H9 (cell line): ENCODE data around the gene GJB4. TPM values are rescaled to one million over a fixed set of nuclear protein-coding genes. Genes with fewer than 3 reads are reported as not detected.

ENCODE experiments used
- DNase-seq: peaks from one replicate; pipeline ENCODE4 v3.0.0-alpha.2; 2017
- H2AFZ ChIP-seq: one replicate; pipeline ENCODE4 v1.6.1; 2013; ENCODE audit warnings: mild to moderate bottlenecking, low read length, control low read depth, moderate library complexity
- H2AK5ac ChIP-seq: 2 replicates; pipeline ENCODE4 v1.6.1; 2013; ENCODE audit warnings: low read length, control low read depth, mixed read lengths; ENCODE audit not compliant: insufficient read length
- H2BK120ac ChIP-seq: one replicate; pipeline ENCODE4 v1.6.1; 2013; ENCODE audit warnings: low read depth, mild to moderate bottlenecking, low read length, control low read depth, inconsistent platforms; ENCODE audit not compliant: poor library complexity, severe bottlenecking
- H2BK12ac ChIP-seq: 2 replicates; pipeline ENCODE4 v1.6.1; 2013; ENCODE audit warnings: low read length, control low read depth, mixed read lengths, low read depth; ENCODE audit not compliant: insufficient read length
- H2BK15ac ChIP-seq: 2 replicates; pipeline ENCODE4 v1.6.1; 2013; ENCODE audit warnings: low read depth, low read length, control low read depth
- H2BK20ac ChIP-seq: one replicate; pipeline ENCODE4 v1.6.1; 2013; ENCODE audit warnings: low read depth, mild to moderate bottlenecking, low read length, control low read depth, inconsistent platforms; ENCODE audit not compliant: poor library complexity, severe bottlenecking
- H2BK5ac ChIP-seq: 2 replicates; pipeline ENCODE4 v1.6.1; 2013; ENCODE audit warnings: low read length, control low read depth, mixed read lengths; ENCODE audit not compliant: insufficient read length
- H3K14ac ChIP-seq: 2 replicates; pipeline ENCODE4 v1.6.1; 2013; ENCODE audit warnings: low read length, control low read depth; ENCODE audit not compliant: insufficient read depth
- H3K18ac ChIP-seq: 2 replicates; pipeline ENCODE4 v1.6.1; 2013; ENCODE audit warnings: low read depth, mild to moderate bottlenecking, mixed read lengths, low read length, control low read depth; ENCODE audit not compliant: insufficient read length
- H3K23ac ChIP-seq: 2 replicates; pipeline ENCODE4 v1.6.1; 2013; ENCODE audit warnings: low read length, control low read depth, mixed read lengths, low read depth; ENCODE audit not compliant: insufficient read length
- H3K23me2 ChIP-seq: 2 replicates; pipeline ENCODE4 v1.6.1; 2013; ENCODE audit warnings: low read depth, mild to moderate bottlenecking, mixed read lengths, low read length, control low read depth; ENCODE audit not compliant: insufficient read length, poor library complexity, severe bottlenecking
- H3K27ac ChIP-seq: 2 replicates; pipeline ENCODE4 v1.5.1; 2013; ENCODE audit warnings: low read length, control low read depth, mixed read lengths, low read depth; ENCODE audit not compliant: insufficient read length
- H3K27me3 ChIP-seq: 2 replicates; pipeline ENCODE4 v1.6.1; 2013; ENCODE audit warnings: low read length, control low read depth, inconsistent platforms; ENCODE audit not compliant: insufficient read depth
- H3K4ac ChIP-seq: 2 replicates; pipeline ENCODE4 v1.6.1; 2013; ENCODE audit warnings: low read depth, mild to moderate bottlenecking, control low read depth, inconsistent platforms, low read length, moderate library complexity
- H3K4me1 ChIP-seq: 2 replicates; pipeline ENCODE4 v1.6.1; 2013; ENCODE audit warnings: low read length, control low read depth, inconsistent platforms; ENCODE audit not compliant: insufficient read depth
- H3K4me2 ChIP-seq: 2 replicates; pipeline ENCODE4 v1.6.1; 2013; ENCODE audit warnings: low read length, control low read depth, mixed read lengths; ENCODE audit not compliant: insufficient read length, insufficient read depth
- H3K56ac ChIP-seq: 2 replicates; pipeline ENCODE4 v1.6.1; 2013; ENCODE audit warnings: low read depth, mild to moderate bottlenecking, mixed read lengths, low read length, control low read depth; ENCODE audit not compliant: insufficient read length
- H3K79me1 ChIP-seq: 2 replicates; pipeline ENCODE4 v1.6.1; 2013; ENCODE audit warnings: low read depth, mild to moderate bottlenecking, moderate library complexity, low read length, control low read depth, inconsistent platforms; ENCODE audit not compliant: insufficient read depth, poor library complexity, severe bottlenecking
- H3K79me2 ChIP-seq: 2 replicates; pipeline ENCODE4 v1.6.1; 2013; ENCODE audit warnings: low read length, control low read depth, inconsistent platforms; ENCODE audit not compliant: insufficient read depth
- H3K9ac ChIP-seq: 2 replicates; pipeline ENCODE4 v1.6.1; 2013; ENCODE audit warnings: low read length, control low read depth, mixed read lengths; ENCODE audit not compliant: insufficient read length; ENCODE audit errors: extremely low read depth
- H3K9me3 ChIP-seq: one replicate; pipeline ENCODE4 v1.6.1; 2013; ENCODE audit warnings: low read depth, low read length, inconsistent platforms; ENCODE audit not compliant: control insufficient read depth
- H3T11ph ChIP-seq: one replicate; pipeline ENCODE4 v1.6.1; 2013; ENCODE audit warnings: mild to moderate bottlenecking, low read length, control low read depth, inconsistent platforms
- H4K20me1 ChIP-seq: one replicate; pipeline ENCODE4 v1.6.1; 2013; ENCODE audit not compliant: control insufficient read depth, insufficient read length, insufficient read depth
- H4K5ac ChIP-seq: 2 replicates; pipeline ENCODE4 v1.6.1; 2013; ENCODE audit warnings: low read depth, mild to moderate bottlenecking, mixed read lengths, low read length, control low read depth; ENCODE audit not compliant: insufficient read length
- H4K8ac ChIP-seq: replicated peaks from 2 replicates; pipeline ENCODE4 v1.6.1; 2013; ENCODE audit warnings: low read length, control low read depth, mixed read lengths, low read depth; ENCODE audit not compliant: insufficient read length
- H4K91ac ChIP-seq: 2 replicates; pipeline ENCODE4 v1.6.1; 2013; ENCODE audit warnings: low read depth, mild to moderate bottlenecking, moderate library complexity, mixed read lengths, low read length, control low read depth; ENCODE audit not compliant: insufficient read length
- H3K27ac Mint-ChIP-seq, 3 experiments: 2 replicates in 2 of 3; 3 replicates in 1 of 3; pipeline ENCODE4 v1.8.0; 2020 to 2021; ENCODE audit warnings: mixed read lengths in 3 of 3, mild to moderate bottlenecking in 1 of 3, moderate library complexity in 1 of 3
- H3K27me3 Mint-ChIP-seq: 2 replicates; pipeline ENCODE4 v1.8.0; 2021; ENCODE audit warnings: low read depth, mild to moderate bottlenecking, moderate library complexity, mixed read lengths
- H3K36me3 Mint-ChIP-seq, 3 experiments: 2 replicates in 2 of 3; 3 replicates in 1 of 3; pipeline ENCODE4 v1.8.0; 2020 to 2021; ENCODE audit warnings: low read depth in 3 of 3, mixed read lengths in 3 of 3; ENCODE audit not compliant: insufficient read depth in 1 of 3
- H3K4me1 Mint-ChIP-seq, 2 experiments: 2 replicates each; pipeline ENCODE4 v1.8.0; 2020; ENCODE audit warnings: mixed read lengths in 2 of 2
- H3K4me3 Mint-ChIP-seq, 2 experiments: 2 replicates in 1 of 2; 3 replicates in 1 of 2; pipeline ENCODE4 v1.8.0; 2020 to 2021; ENCODE audit warnings: mild to moderate bottlenecking in 2 of 2, mixed read lengths in 2 of 2, moderate library complexity in 1 of 2
- H3K9me3 Mint-ChIP-seq, 2 experiments: 2 replicates in 1 of 2; 3 replicates in 1 of 2; pipeline ENCODE4 v1.8.0; 2020; ENCODE audit warnings: mild to moderate bottlenecking in 2 of 2, mixed read lengths in 2 of 2, moderate library complexity in 1 of 2
- WGBS: extraction: QIAGEN DNeasy Blood & Tissue Kit; methylation state at CpG from one replicate; pipeline ENCODE4 v1.1.7; 2013; ENCODE audit warnings: missing lambda C conversion rate, low lambda C conversion rate, mixed read lengths; ENCODE audit not compliant: insufficient read length; ENCODE audit errors: extremely low coverage; 5-methylcytosine and 5-hydroxymethylcytosine counted together
- total RNA-seq: library from RNA; stranded (reverse); gene quantifications from 2 replicates; pipeline ENCODE4 v1.2.1, GENCODE V29; 2021
- TF ChIP-seq, protein P1 (sequence below): fragments of 200-600 bp; sonication (generic); conservative IDR thresholded peaks from 3 replicates; pipeline ENCODE4 v1.8.0; 2021; ENCODE audit warnings: antibody characterized with exemption, mild to moderate bottlenecking

GJB4 gene
- total RNA-seq, 1 experiment from 2014 or later, result not detected

DNA sequence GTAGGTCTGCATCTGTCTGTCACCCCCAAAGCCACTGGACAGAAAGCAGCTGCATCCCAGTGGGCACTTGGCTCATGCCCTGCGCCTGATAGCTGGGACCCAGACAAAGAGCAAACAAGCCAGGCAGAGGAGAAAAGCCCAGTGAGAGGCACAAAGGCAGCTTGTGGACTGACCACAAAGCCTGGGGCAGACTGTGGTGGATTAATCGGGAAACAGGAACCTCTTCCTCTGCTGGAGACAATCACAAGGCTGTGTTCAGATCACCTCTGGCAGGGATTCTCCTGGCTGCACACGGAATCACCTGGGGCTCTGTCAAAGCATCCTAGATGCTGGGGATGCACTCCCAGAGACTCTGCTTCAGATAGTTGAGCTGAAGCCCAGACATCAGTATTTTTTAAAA lies 19.9 kb upstream of the GJB4 start:
- H3K27ac ChIP-seq, result no peak overlapping the region
- no peak overlapping the region for H2AFZ ChIP-seq
- H3K27me3 Mint-ChIP-seq, result peaks cover 25% of the 10 kb centered on the region
- WGBS, result no CpG with 5 or more reads among the region's 3 CpGs
- H4K8ac ChIP-seq, result no peak overlapping the region
- H3K9me3 ChIP-seq, result no peaks in the 10 kb centered on the region
- H2BK5ac ChIP-seq, result no peak overlapping the region
- H2BK120ac ChIP-seq, result no peak overlapping the region
- H2BK20ac ChIP-seq, result no peak overlapping the region
- no peak overlapping the region for H3K14ac ChIP-seq
- no peak overlapping the region for H3K4me2 ChIP-seq
- no peaks in the 10 kb centered on the region for H4K20me1 ChIP-seq
- no peaks in the 10 kb centered on the region for H3K36me3 Mint-ChIP-seq
- H3K23me2 ChIP-seq, result no peaks in the 10 kb centered on the region
- no peak overlapping the region for H2BK15ac ChIP-seq
- no peaks in the 10 kb centered on the region for H3K9me3 Mint-ChIP-seq
- TF ChIP-seq, protein P1, sequence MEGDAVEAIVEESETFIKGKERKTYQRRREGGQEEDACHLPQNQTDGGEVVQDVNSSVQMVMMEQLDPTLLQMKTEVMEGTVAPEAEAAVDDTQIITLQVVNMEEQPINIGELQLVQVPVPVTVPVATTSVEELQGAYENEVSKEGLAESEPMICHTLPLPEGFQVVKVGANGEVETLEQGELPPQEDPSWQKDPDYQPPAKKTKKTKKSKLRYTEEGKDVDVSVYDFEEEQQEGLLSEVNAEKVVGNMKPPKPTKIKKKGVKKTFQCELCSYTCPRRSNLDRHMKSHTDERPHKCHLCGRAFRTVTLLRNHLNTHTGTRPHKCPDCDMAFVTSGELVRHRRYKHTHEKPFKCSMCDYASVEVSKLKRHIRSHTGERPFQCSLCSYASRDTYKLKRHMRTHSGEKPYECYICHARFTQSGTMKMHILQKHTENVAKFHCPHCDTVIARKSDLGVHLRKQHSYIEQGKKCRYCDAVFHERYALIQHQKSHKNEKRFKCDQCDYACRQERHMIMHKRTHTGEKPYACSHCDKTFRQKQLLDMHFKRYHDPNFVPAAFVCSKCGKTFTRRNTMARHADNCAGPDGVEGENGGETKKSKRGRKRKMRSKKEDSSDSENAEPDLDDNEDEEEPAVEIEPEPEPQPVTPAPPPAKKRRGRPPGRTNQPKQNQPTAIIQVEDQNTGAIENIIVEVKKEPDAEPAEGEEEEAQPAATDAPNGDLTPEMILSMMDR, result no peak
- H3K4me1 Mint-ChIP-seq, result peaks cover 12 to 27% of the 10 kb centered on the region in 2 experiments
- no peak overlapping the region for H3K27ac Mint-ChIP-seq
- H3K79me1 ChIP-seq, result no peaks in the 10 kb centered on the region
- no peak overlapping the region for H3K4ac ChIP-seq
- no peak overlapping the region for H3K18ac ChIP-seq
- H3K56ac ChIP-seq, result no peak overlapping the region
- no peak overlapping the region for H3K23ac ChIP-seq
- H3T11ph ChIP-seq, result no peak overlapping the region
- no peak overlapping the region for H3K9ac ChIP-seq
- no peaks in the 10 kb centered on the region for H3K27me3 ChIP-seq
- H4K5ac ChIP-seq, result no peak overlapping the region
- no peak for DNase-seq
- no peak overlapping the region for H2AK5ac ChIP-seq
- H2BK12ac ChIP-seq, result no peak overlapping the region
- H3K4me1 ChIP-seq, result no peaks in the 10 kb centered on the region
- H3K79me2 ChIP-seq, result no peaks in the 10 kb centered on the region
- no peak overlapping the region for H3K4me3 Mint-ChIP-seq
- no peak overlapping the region for H4K91ac ChIP-seq
